OCI-LY3 (cell line): ENCODE measurements around the gene TMEM37.

Source experiments
- H2AFZ ChIP-seq: fragments of 200-600, 300-600 bp; shearing (Covaris generic); 2 replicates; pipeline ENCODE4 v1.6.0; 2014; ENCODE audit warnings: antibody characterized with exemption, low read depth, low read length
- H3K27ac ChIP-seq: fragments of 200-600, 300-600 bp; sonication (generic); 2 replicates; pipeline ENCODE4 v1.5.1; 2014; ENCODE audit warnings: mild to moderate bottlenecking, low read length, moderate library complexity, mixed read lengths
- H3K27me3 ChIP-seq: fragments of 200-600, 300-600 bp; sonication (generic); 2 replicates; pipeline ENCODE4 v1.6.1; 2014; ENCODE audit warnings: low read depth, low read length, mixed read lengths
- H3K36me3 ChIP-seq: fragments of 200-600, 300-600 bp; sonication (generic); replicated peaks from 2 replicates; pipeline ENCODE3; 2014; ENCODE audit warnings: low read depth, low read length, mixed read lengths
- H3K4me1 ChIP-seq: fragments of 300-600, 200-600 bp; sonication (generic); 2 replicates; pipeline ENCODE4 v1.6.1; 2014; ENCODE audit warnings: low read length, mixed read lengths
- H3K4me2 ChIP-seq: fragments of 200-600, 300-600 bp; sonication (generic); 2 replicates; pipeline ENCODE4 v1.6.1; 2014; ENCODE audit warnings: low read length, mixed read lengths
- H3K4me3 ChIP-seq: fragments of 300-600, 200-600 bp; sonication (generic); 2 replicates; pipeline ENCODE4 v1.5.1; 2014; ENCODE audit warnings: antibody characterized with exemption, mild to moderate bottlenecking, low read length, moderate library complexity
- H3K79me2 ChIP-seq: fragments of 300-600, 200-600 bp; shearing (Covaris generic); 2 replicates; pipeline ENCODE4 v1.6.1; 2014; ENCODE audit warnings: mild to moderate bottlenecking, low read length, mixed read lengths
- H3K9ac ChIP-seq: fragments of 300-600, 200-600 bp; shearing (Covaris generic); 2 replicates; pipeline ENCODE4 v1.6.0; 2014; ENCODE audit warnings: mild to moderate bottlenecking, low read length, moderate library complexity
- H3K9me3 ChIP-seq: fragments of 200-600, 300-600 bp; shearing (Covaris generic); 2 replicates; pipeline ENCODE4 v1.6.1; 2014; ENCODE audit warnings: low read length, mixed read lengths; ENCODE audit not compliant: insufficient read depth
- H4K20me1 ChIP-seq: fragments of 200-600, 300-600 bp; sonication (generic); 2 replicates; pipeline ENCODE4 v1.6.1; 2016; ENCODE audit warnings: low read length, mixed read lengths; ENCODE audit not compliant: insufficient read depth
- CTCF ChIP-seq: fragments of 200-600, 300-600 bp; sonication (generic); IDR thresholded peaks from 2 replicates; pipeline ENCODE4 v1.5.1; 2014; ENCODE audit warnings: antibody characterized with exemption, low read length, low read depth
- EZH2phosphoT487 ChIP-seq: fragments of 200-600 bp; shearing (Covaris generic); IDR thresholded peaks from 2 replicates; pipeline ENCODE4 v1.6.1; 2018; ENCODE audit warnings: antibody characterized with exemption, mixed run types, low read depth

The TMEM37 gene

GRCh38 chr2:119482481-119483394, 51.1 kb downstream of the TMEM37 start:
- H3K27ac ChIP-seq: no peak overlapping the region
- no peak for TF ChIP-seq CTCF
- no peak for TF ChIP-seq EZH2phosphoT487
- H4K20me1 ChIP-seq: no peaks in the 10 kb centered on the region
- H3K4me1 ChIP-seq: peaks cover 17% of the 10 kb centered on the region
- H2AFZ ChIP-seq: no peak overlapping the region
- no peaks in the 10 kb centered on the region for H3K79me2 ChIP-seq
- H3K9ac ChIP-seq: no peak overlapping the region
- H3K4me3 ChIP-seq: no peak overlapping the region
- peak overlapping the region; percentile 21; the same call in 1 of the 2 replicates for H3K4me2 ChIP-seq
- H3K9me3 ChIP-seq: no peaks in the 10 kb centered on the region
- no peaks in the 10 kb centered on the region for H3K36me3 ChIP-seq
- H3K27me3 ChIP-seq: no peaks in the 10 kb centered on the region

GRCh38 chr2:119483395-119483753, 51.7 kb downstream of the TMEM37 start:
- H3K9me3 ChIP-seq: no peaks in the 10 kb centered on the region
- H3K27ac ChIP-seq: no peak overlapping the region
- H3K4me2 ChIP-seq: no peak overlapping the region
- TF ChIP-seq CTCF (no peak), EZH2phosphoT487 (no peak)
- no peak overlapping the region for H3K4me3 ChIP-seq
- H3K27me3 ChIP-seq: no peaks in the 10 kb centered on the region
- H4K20me1 ChIP-seq: no peaks in the 10 kb centered on the region
- peaks cover 23% of the 10 kb centered on the region for H3K4me1 ChIP-seq
- H3K36me3 ChIP-seq: no peaks in the 10 kb centered on the region
- H3K9ac ChIP-seq: no peak overlapping the region
- H3K79me2 ChIP-seq: no peaks in the 10 kb centered on the region
- no peak overlapping the region for H2AFZ ChIP-seq

GRCh38 chr2:119483896-119484718, 52.5 kb downstream of the TMEM37 start:
- H3K4me3 ChIP-seq: no peak overlapping the region
- no peaks in the 10 kb centered on the region for H3K36me3 ChIP-seq
- H3K4me2 ChIP-seq: no peak overlapping the region
- TF ChIP-seq EZH2phosphoT487: no peak
- TF ChIP-seq CTCF: no peak
- no peaks in the 10 kb centered on the region for H3K9me3 ChIP-seq
- H3K9ac ChIP-seq: no peak overlapping the region
- no peaks in the 10 kb centered on the region for H3K27me3 ChIP-seq
- no peak overlapping the region for H2AFZ ChIP-seq
- no peaks in the 10 kb centered on the region for H3K79me2 ChIP-seq
- H3K27ac ChIP-seq: no peak overlapping the region
- H4K20me1 ChIP-seq: no peaks in the 10 kb centered on the region
- peaks cover 23% of the 10 kb centered on the region for H3K4me1 ChIP-seq

- Histone ChIP-seq H3K4me1 (peaks cover 23% of the 10 kb centered on the region), H2AFZ (no peak overlapping the region), H4K20me1 (no peaks in the 10 kb centered on the region), H3K27ac (no peak overlapping the region), H3K4me2 (no peak overlapping the region), H3K4me3 (no peak overlapping the region), H3K36me3 (no peaks in the 10 kb centered on the region), H3K79me2 (no peaks in the 10 kb centered on the region), H3K9ac (no peak overlapping the region), H3K9me3 (no peaks in the 10 kb centered on the region), H3K27me3 (no peaks in the 10 kb centered on the region)
- no peak for TF ChIP-seq CTCF
- no peak for TF ChIP-seq EZH2phosphoT487
These were observed 53.2 kb downstream of the TMEM37 start for GRCh38 chr2:119484834-119485233.
